ENCODE measurements around the gene FTO. TPM values are rescaled to one million over a fixed set of nuclear protein-coding genes. Genes with fewer than 3 reads are reported as not detected.

The FTO gene
- total and polyA plus RNA-seq, 4 donors = 12.2 to 145 (median 57.7) TPM

DNA sequence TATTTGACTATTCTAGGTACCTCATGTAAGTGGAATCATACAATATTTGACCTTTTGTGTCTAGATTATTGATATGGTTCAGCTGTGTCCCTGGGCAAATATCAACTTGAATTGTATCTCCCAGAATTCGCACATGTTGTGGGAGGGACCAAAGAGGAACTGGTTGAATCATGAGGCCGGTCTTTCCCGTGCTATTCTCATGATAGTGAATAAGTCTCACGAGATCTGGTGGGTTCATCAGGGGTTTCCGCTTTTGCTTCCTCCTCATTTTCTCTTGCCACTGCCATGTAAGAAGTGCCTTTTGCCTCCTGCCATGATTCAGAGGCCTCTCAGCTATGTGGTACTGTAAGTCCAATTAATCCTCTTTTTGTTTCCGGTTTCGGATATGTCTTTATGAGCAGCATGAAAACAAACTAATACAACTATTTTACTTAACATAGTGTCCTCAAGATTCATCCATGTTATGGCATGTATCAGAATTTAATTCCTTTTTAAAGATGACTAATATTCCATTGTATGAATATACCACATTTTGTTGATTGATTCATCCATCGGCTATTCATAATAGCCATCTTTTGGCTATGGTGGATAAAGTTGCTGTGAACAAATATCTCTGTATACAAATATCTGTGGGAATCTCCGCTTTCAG, 129.1 kb downstream of the FTO start:
- H3K9ac ChIP-seq (ENCODE audit: insufficient read depth in 1 of 2, low read length in 2 of 2) = no peak overlapping the region
- no peak for ATAC-seq (ENCODE audit: insufficient read depth, low FRiP score)
- H3K4me3 ChIP-seq = no peak overlapping the region
- H3K36me3 ChIP-seq (ENCODE audit: control insufficient read depth in 4 of 4, insufficient read depth in 4 of 4, low read length in 4 of 4) = peaks cover 0 to 1% (median 0%) of the 10 kb centered on the region in 4 donors
- peaks cover 0 to 8% (median 1%) of the 10 kb centered on the region in 5 donors for H3K4me1 ChIP-seq (ENCODE audit: control insufficient read depth in 5 of 5, insufficient read depth in 5 of 5, low read length in 5 of 5)
- TF ChIP-seq, protein P1, sequence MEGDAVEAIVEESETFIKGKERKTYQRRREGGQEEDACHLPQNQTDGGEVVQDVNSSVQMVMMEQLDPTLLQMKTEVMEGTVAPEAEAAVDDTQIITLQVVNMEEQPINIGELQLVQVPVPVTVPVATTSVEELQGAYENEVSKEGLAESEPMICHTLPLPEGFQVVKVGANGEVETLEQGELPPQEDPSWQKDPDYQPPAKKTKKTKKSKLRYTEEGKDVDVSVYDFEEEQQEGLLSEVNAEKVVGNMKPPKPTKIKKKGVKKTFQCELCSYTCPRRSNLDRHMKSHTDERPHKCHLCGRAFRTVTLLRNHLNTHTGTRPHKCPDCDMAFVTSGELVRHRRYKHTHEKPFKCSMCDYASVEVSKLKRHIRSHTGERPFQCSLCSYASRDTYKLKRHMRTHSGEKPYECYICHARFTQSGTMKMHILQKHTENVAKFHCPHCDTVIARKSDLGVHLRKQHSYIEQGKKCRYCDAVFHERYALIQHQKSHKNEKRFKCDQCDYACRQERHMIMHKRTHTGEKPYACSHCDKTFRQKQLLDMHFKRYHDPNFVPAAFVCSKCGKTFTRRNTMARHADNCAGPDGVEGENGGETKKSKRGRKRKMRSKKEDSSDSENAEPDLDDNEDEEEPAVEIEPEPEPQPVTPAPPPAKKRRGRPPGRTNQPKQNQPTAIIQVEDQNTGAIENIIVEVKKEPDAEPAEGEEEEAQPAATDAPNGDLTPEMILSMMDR (IDR thresholded peaks at IDR 0.05; ENCODE audit: control extremely low read depth, extremely low read depth) = no peak
- no peaks in the 10 kb centered on the region for H3K9me3 ChIP-seq (ENCODE audit: control insufficient read depth in 4 of 4, insufficient read depth in 3 of 4, low read length in 3 of 4)
- H3K27ac ChIP-seq (ENCODE audit: low read depth in 1 of 2, low read length in 1 of 2) = no peak overlapping the region
- H3K27me3 ChIP-seq (ENCODE audit: control insufficient read depth in 3 of 3, insufficient read depth in 3 of 3, low read length in 2 of 3) = no peaks in the 10 kb centered on the region
- no peak for DNase-seq
- 96 to 98% methylated on average over 9 of the region's 9 CpGs for WGBS, 2 donors

DNA sequence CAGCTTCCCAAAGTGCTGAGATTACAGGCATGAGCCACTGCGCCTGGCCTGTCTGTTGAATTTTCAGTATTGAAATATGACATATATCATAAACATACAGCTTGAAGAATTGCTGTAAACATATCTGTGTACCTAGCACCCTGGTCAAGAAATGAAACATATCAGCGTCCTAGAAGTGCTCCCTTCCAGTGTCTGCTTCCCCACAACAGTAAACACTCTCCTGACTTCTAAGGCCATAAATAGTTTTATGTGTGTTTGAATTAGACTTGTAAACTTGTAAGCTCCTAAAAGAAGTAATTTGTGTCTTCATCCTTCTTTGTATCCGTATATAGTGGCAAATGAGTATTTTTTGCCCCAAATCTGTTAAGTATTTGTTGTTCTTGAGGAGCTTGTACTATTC, 132.2 kb downstream of the FTO start:
- H3K36me3 ChIP-seq (ENCODE audit: control insufficient read depth in 4 of 4, insufficient read depth in 4 of 4, low read length in 4 of 4) = peaks cover 0 to 1% (median 0%) of the 10 kb centered on the region in 4 donors
- H3K27ac ChIP-seq (ENCODE audit: low read depth in 1 of 2, low read length in 1 of 2) = no peak overlapping the region
- H3K4me3 ChIP-seq = no peak overlapping the region
- TF ChIP-seq, protein P1 (IDR thresholded peaks at IDR 0.05; ENCODE audit: control extremely low read depth, extremely low read depth) = no peak
- 92 to 95% methylated on average over 3 of the region's 3 CpGs for WGBS, 2 donors
- no peak for DNase-seq
- no peaks in the 10 kb centered on the region for H3K9me3 ChIP-seq (ENCODE audit: control insufficient read depth in 4 of 4, insufficient read depth in 3 of 4, low read length in 3 of 4)
- no peaks in the 10 kb centered on the region for H3K27me3 ChIP-seq (ENCODE audit: control insufficient read depth in 3 of 3, insufficient read depth in 3 of 3, low read length in 2 of 3)
- no peak overlapping the region for H3K9ac ChIP-seq (ENCODE audit: insufficient read depth in 1 of 2, low read length in 2 of 2)
- ATAC-seq (ENCODE audit: insufficient read depth, low FRiP score) = no peak
- peaks cover 0 to 8% (median 0%) of the 10 kb centered on the region in 5 donors for H3K4me1 ChIP-seq (ENCODE audit: control insufficient read depth in 5 of 5, insufficient read depth in 5 of 5, low read length in 5 of 5)

GRCh38 chr16:53836680-53837079, 132.7 kb downstream of the FTO start:
- no peak overlapping the region for H3K27ac ChIP-seq (ENCODE audit: low read depth in 1 of 2, low read length in 1 of 2)
- TF ChIP-seq, protein P1 (IDR thresholded peaks at IDR 0.05; ENCODE audit: control extremely low read depth, extremely low read depth) = no peak
- H3K9ac ChIP-seq (ENCODE audit: insufficient read depth in 1 of 2, low read length in 2 of 2) = no peak overlapping the region
- ATAC-seq (ENCODE audit: insufficient read depth, low FRiP score) (no peak), DNase-seq (no peak)
- H3K9me3 ChIP-seq (ENCODE audit: control insufficient read depth in 4 of 4, insufficient read depth in 3 of 4, low read length in 3 of 4) = no peaks in the 10 kb centered on the region
- peaks cover 0 to 1% (median 0%) of the 10 kb centered on the region in 4 donors for H3K36me3 ChIP-seq (ENCODE audit: control insufficient read depth in 4 of 4, insufficient read depth in 4 of 4, low read length in 4 of 4)
- 68 to 85% methylated on average over 3 of the region's 3 CpGs for WGBS, 2 donors
- peaks cover 0 to 8% (median 0%) of the 10 kb centered on the region in 5 donors for H3K4me1 ChIP-seq (ENCODE audit: control insufficient read depth in 5 of 5, insufficient read depth in 5 of 5, low read length in 5 of 5)
- H3K4me3 ChIP-seq = no peak overlapping the region
- no peaks in the 10 kb centered on the region for H3K27me3 ChIP-seq (ENCODE audit: control insufficient read depth in 3 of 3, insufficient read depth in 3 of 3, low read length in 2 of 3)
